GM21423 (cell line): Measurements from ENCODE around the gene RND3.

Experiments
- ATAC-seq: cut with Tn5 transposase; IDR thresholded peaks from one replicate; pipeline ENCODE4 v1.9.1; 2021; ENCODE audit warnings: mild to moderate bottlenecking, moderate library complexity; ENCODE audit not compliant: unreplicated experiment

Gene RND3

GRCh38 chr2:150487537-150488429 is at the start of gene RND3:
Gene RND3, minus strand, starts transcription at chr2:150487667. Its CDS starts 250 bp downstream, at chr2:150487417.
- peak; percentile 73 for ATAC-seq

DNA sequence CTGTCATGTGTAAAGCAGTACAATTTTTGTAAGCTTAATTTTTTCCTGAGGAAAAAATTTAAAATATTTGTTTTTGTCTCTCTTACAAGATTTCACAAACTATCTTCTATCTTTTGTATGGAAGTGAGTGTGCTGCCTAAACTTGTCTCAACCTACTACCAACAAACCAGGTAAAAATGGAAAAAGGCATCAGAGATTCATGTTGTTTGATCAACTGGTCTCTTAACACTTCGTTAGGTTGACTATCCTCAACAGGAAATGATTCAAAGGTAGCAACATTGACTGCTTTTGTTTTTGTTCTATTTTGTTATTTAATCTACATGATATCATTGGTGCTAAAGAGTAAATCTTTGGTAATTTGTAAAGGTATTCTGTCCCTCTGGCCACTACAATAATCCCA is 47.7 kb upstream of the RND3 start:
- ATAC-seq: no peak

GRCh38 chr2:150532879-150533278 is 45.4 kb upstream of the RND3 start:
- no peak for ATAC-seq

DNA sequence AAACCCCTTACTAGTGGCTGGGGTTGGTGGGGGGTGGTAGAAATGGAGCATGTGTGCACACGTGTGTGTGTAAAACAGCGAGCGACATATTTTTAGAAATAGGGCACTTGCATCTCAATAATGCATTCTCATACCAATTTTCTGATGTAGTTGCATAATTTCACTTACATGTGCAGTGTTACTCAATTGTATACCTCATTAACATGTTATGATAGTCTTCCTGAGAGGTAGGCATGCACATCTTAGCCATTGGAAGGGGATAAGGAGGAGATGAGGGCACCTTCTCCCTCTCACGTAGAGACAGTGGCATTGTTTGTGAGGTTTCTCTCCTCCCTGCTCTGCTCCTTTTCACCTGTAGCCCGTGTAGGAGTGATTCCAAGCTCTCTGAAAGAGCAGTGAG is 44.6 kb upstream of the RND3 start:
- no peak for ATAC-seq

- ATAC-seq: no peak
Measured at GRCh38 chr2:150531591-150531990, 44.1 kb upstream of the RND3 start.

- ATAC-seq: no peak
Measured at GRCh38 chr2:150530168-150530567, 42.7 kb upstream of the RND3 start.

DNA sequence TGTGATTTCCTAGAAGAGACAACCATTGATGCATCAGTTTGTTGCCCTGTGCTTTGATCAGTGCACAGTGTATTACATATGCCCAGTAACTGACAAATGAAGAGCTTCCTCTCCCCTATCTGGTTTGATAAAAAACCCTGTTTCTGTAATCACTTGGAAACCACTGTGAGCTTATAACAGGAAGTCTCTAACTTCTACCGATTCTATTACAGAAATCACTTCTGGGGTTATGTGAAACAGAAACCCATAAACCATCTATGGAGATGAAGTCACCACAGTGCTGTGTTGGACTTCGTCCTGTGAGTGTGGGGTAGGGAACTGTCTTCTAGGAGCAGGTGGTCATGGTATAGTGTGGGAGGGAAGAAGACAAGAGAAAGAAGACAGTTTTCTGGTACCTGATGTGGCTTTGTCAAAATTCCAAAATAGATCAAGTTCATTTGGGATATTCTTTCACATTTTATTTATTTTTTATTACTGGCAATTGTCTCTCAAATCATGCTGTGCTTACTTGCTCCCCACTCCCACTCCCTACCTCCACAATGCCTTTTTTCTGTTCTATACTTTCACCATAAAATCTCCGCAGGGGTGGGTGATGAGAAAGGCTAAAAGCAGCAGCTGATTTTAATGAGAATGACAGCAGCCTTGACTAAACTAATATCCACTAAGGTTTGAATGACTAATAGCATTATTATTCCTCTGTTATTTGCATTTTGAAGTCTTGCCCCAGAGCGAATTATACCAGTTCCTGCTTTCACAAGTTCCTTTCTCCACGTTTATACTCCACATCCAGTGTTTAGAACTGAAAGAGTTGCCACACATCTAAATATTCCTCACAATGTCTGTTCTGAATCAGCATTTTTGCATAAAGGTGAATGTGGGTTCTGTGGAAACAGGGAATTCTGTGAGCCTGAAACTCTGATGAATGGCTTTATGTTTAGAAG is 41.7 kb upstream of the RND3 start:
- peak; percentile 87 for ATAC-seq

GRCh38 chr2:150526827-150527226 is 39.4 kb upstream of the RND3 start:
- ATAC-seq: no peak

DNA sequence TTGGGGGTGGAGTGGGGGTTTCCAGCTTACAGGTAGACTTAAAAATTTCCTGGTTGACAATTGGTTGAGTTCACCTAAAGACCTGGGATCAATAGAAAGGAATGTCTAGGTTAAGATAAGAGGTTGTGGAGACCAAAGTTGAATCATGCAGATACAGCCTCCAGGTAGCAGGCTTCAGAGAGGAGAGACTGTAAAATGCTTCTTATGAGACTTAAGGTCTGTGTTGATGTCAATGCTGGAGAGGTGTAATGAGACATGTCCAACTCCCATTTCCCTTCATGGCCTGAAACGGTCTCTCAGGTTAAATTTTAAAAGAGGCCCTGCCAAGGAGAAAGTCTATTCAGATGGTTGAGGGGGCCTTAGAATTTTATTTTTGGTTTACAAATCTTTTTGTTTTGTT is 38.5 kb upstream of the RND3 start:
- ATAC-seq: no peak

DNA sequence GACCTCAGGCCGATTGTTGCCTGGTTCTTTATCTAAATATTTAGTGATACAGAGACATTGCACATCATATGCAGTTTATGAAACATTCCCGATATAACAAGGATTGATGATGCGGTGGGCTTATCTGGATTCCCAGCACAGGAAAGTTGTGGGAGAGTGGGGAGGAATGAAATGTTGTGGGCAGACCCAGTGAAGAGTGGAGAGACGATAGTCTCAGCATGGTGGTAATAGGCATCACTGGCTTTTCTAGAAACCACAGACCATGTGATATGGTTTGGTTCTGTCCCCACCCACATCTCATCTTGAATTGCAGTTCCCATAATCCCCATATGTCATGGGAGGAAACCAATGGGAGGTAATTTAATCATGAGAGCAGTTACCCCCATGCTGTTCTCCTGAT is 34.8 kb upstream of the RND3 start:
- no peak for ATAC-seq

DNA sequence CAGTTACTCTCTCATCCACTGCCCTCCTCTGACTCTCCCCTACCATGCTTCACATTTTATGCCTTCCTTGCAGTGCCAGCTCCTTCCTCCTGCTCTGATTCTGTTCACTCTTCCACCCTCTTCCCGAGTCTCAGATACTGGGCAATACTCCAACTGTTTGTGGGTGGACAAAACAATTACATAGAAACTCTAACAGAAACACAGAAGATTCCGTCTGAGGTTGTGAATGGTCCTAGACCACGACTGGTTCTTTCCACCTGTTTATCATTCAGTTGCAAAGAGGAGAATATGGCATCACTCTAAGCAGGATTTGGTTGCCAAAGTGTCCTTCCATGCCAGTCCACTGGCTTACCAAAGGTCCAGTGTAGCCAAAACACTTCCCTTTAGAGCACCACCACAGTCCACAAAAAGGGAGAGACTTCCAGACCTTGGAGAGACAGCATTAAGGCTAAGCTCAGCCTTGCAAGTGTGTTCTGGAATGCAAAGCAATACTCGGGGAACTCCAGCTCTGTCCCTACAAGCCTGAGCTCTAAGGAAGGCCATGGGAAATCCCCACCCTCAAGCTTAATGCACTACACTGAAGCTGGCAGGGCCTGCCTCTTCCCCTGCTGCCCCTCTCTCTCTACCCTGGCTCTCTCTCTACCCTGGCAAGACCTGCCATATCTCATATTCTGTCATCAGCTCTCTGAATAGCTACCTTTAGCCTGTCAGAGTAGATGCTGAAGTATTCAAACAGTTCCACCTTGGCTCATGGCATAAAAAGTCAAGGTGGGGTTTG is 33.6 kb upstream of the RND3 start:
- no peak for ATAC-seq

DNA sequence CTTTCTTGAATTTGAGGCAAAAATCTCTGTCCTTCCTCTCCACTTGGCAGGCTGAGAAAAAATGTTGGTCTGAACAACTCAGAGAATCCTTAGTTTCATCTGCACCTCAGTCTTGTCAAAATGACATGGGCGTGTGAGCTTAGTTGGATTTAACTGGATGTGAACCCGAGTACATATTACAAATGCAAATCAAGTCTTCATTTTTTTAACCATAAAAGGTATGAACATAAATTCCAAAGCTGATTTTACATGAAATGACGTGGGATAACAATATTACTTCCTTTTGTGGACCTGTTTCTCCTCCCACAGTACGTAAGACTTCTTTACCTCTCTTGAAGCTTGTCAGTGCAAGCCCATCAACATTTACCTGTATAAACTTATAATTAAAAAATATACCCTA is 32.6 kb upstream of the RND3 start:
- no peak for ATAC-seq

- no peak for ATAC-seq
Measured at GRCh38 chr2:150517951-150518680, 30.6 kb upstream of the RND3 start.

DNA sequence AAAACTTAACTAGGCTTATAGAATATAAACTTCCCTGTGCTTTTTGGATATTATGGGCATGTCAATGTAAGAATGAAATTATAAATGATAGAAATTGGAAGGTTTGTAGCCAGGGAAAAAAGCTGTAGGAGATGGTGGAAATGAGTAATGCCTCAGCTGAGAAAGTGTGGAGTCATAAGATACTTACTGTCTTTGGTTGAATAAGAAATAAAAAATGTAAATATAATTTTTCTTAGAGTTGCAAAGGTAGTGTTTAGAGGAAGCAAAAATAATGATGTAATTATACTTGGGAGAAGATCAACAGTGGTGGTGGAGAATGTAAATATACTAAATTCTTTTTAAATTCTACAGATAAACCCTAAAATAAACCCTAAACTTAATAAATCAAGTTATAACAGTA is 26.2 kb upstream of the RND3 start:
- no peak for ATAC-seq

GRCh38 chr2:150508497-150509137 is 21.1 kb upstream of the RND3 start:
- ATAC-seq: no peak

GRCh38 chr2:150507071-150507470 is 19.6 kb upstream of the RND3 start:
- no peak for ATAC-seq

- ATAC-seq: no peak
Measured at GRCh38 chr2:150505178-150505577, 17.7 kb upstream of the RND3 start.

GRCh38 chr2:150495993-150496627 is 8.6 kb upstream of the RND3 start:
- ATAC-seq: no peak

DNA sequence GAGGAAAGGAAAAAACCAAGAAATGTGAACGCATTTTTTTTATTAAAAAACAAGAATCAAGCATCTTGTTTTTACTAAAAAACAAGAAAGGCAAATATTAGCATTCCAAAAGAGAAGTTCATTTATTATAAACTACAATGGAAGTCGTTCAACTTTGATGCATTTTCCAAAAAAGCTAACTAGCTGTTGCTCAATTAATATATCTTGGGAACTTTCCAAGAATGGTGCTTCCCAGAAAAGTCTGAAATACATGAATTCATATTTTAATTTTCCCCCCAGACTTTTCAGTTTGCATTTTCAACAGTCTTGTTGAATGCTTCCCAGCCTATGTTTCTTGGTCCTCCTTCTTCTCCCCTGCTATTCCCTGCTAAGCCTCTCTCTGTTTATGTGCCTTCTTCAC is 7.5 kb upstream of the RND3 start:
- no peak for ATAC-seq
